Body of pancreas (tissue), 4 donors: Measurements from ENCODE around the gene TEFM. TPM values are rescaled to one million over a fixed set of nuclear protein-coding genes. Genes with fewer than 3 reads are reported as not detected.

ENCODE experiments used
- ATAC-seq: fragments of 150-250 bp; one replicate; pipeline ENCODE4 v1.9.1; 2016
- DNase-seq, 4 donors: peaks; one replicate each; pipeline ENCODE4 v3.0.0-alpha.2; 2019
- H3K27ac ChIP-seq, 4 donors: fragments of 200-600 bp; sonication (generic); 1 replicate in 3 of 4; 2 replicates in 1 of 4; pipeline versions ENCODE4 v1.5.1 to v1.6.1; 2016 to 2019; ENCODE audit warnings: mild to moderate bottlenecking in 1 of 4, mixed read lengths in 1 of 4, moderate library complexity in 1 of 4
- H3K27me3 ChIP-seq, 2 donors: fragments of 200-600 bp; sonication (generic); one replicate each; pipeline ENCODE4 v1.6.0; 2016; ENCODE audit warnings: mild to moderate bottlenecking in 1 of 2
- H3K36me3 ChIP-seq, 2 donors: fragments of 200-600 bp; sonication (generic); replicated peaks in 1 of 2; 2 replicates each; pipeline ENCODE4 v1.5.1; 2016; ENCODE audit warnings: low read depth in 2 of 2; ENCODE audit not compliant: insufficient read depth in 1 of 2
- H3K4me1 ChIP-seq: fragments of 200-600 bp; sonication (generic); one replicate; pipeline ENCODE4 v1.6.0; 2016
- H3K4me3 ChIP-seq, 2 donors: fragments of 200-600 bp; sonication (generic); 1 replicate in 1 of 2; 2 replicates in 1 of 2; pipeline ENCODE4 v1.5.1; 2016 to 2019
- H3K9me3 ChIP-seq, 3 donors: fragments of 200-600 bp; sonication (generic); 1 replicate in 2 of 3; 2 replicates in 1 of 3; pipeline ENCODE4 v1.5.1; 2016
- CTCF ChIP-seq, 7 experiments: fragments of 450-650 bp in 4 of 7; fragments of 200-600 bp in 3 of 7; sonication (generic) in 3 of 7; IDR thresholded peaks; one replicate each; pipeline ENCODE4 v1.5.1; 2016 to 2019; ENCODE audit warnings: antibody characterized with exemption in 7 of 7
- POLR2A ChIP-seq, 3 donors: fragments of 450-650 bp; IDR thresholded peaks; one replicate each; pipeline ENCODE4 v1.6.1; 2016; ENCODE audit warnings: antibody characterized with exemption in 3 of 3, mild to moderate bottlenecking in 2 of 3
- WGBS, 2 donors: methylation state at CpG; one replicate each; pipeline ENCODE4 v1.1.5; 2017; 5-methylcytosine and 5-hydroxymethylcytosine counted together
- intact Hi-C: fragments of 100-400 bp; cut with DNase I; formaldehyde crosslinking; loops from one replicate; pipeline ENCODE4 v1.15.1; 2023
- total RNA-seq, 2 donors: library from RNA; depleted of rRNA; stranded (reverse); fragments of >200 nt; gene quantifications; one replicate each; pipeline ENCODE4 v1.1.0, GENCODE V29; 2016

The TEFM gene
- total RNA-seq, 2 donors from 2014 or later: 6.7 to 9.9 TPM

- Histone ChIP-seq H3K27me3 (no peaks in the 10 kb centered on the region), H3K36me3 (no peaks in the 10 kb centered on the region), H3K4me1 (peaks cover 17% of the 10 kb centered on the region), H3K4me3 (peak within 1 kb of the TSS in 1 of 2 donors; percentile 41), H3K9me3 (no peaks in the 10 kb centered on the region), H3K27ac (peak within 1 kb of the TSS in 1 of 4 donors; percentile 39)
- TF ChIP-seq CTCF (IDR thresholded peaks at IDR 0.05) (peak in 1 of 7 experiments; percentile 17), POLR2A (IDR thresholded peaks at IDR 0.05) (peak in 1 of 3 donors; percentile 25)
- intact Hi-C loops: no loop called here
- DNase-seq: peak; percentile 68 to 82 (median 72)
- ATAC-seq: peak; percentile 91
- WGBS, 2 donors: 2 to 3% methylated on average over 17 to 41 of the region's 60 CpGs
Measured at GRCh38 chr17:30921544-30922196, 15.6 kb upstream of the TEFM start, which contains the start of gene ADAP2. Gene ADAP2, plus strand, starts transcription at chr17:30921945. Its CDS starts 70 bp downstream, at chr17:30922015.

GRCh38 chr17:30920683-30921543, 14.9 kb upstream of the TEFM start:
- Histone ChIP-seq H3K4me1 (peaks cover 22% of the 10 kb centered on the region), H3K27me3 (no peaks in the 10 kb centered on the region), H3K9me3 (no peaks in the 10 kb centered on the region), H3K36me3 (no peaks in the 10 kb centered on the region), H3K4me3 (no peak overlapping the region), H3K27ac (no peak overlapping the region)
- TF ChIP-seq CTCF (IDR thresholded peaks at IDR 0.05) (no peak), POLR2A (IDR thresholded peaks at IDR 0.05) (no peak)
- intact Hi-C loops: no loop called here
- ATAC-seq (no peak), DNase-seq (no peak)
- WGBS, 2 donors: 67% methylated on average over 11 of the region's 11 CpGs

GRCh38 chr17:30920282-30920681, 14.2 kb upstream of the TEFM start:
- 68 to 80% methylated on average over 4 of the region's 4 CpGs for WGBS, 2 donors
- H3K4me3 ChIP-seq: no peak overlapping the region
- H3K36me3 ChIP-seq: no peaks in the 10 kb centered on the region
- H3K9me3 ChIP-seq: no peaks in the 10 kb centered on the region
- ATAC-seq (no peak), DNase-seq (no peak)
- no peak overlapping the region for H3K27ac ChIP-seq
- H3K4me1 ChIP-seq: peaks cover 26% of the 10 kb centered on the region
- TF ChIP-seq CTCF (IDR thresholded peaks at IDR 0.05): no peak
- TF ChIP-seq POLR2A (IDR thresholded peaks at IDR 0.05): no peak
- H3K27me3 ChIP-seq: no peaks in the 10 kb centered on the region
- intact Hi-C loops: no loop called here

- no peak for TF ChIP-seq POLR2A (IDR thresholded peaks at IDR 0.05)
- TF ChIP-seq CTCF (IDR thresholded peaks at IDR 0.05): no peak
- H3K27me3 ChIP-seq: no peaks in the 10 kb centered on the region
- no peak overlapping the region for H3K4me3 ChIP-seq
- ATAC-seq (no peak), DNase-seq (no peak)
- no peaks in the 10 kb centered on the region for H3K9me3 ChIP-seq
- no peak overlapping the region for H3K27ac ChIP-seq
- intact Hi-C loops: no loop called here
- peaks cover 19% of the 10 kb centered on the region for H3K4me1 ChIP-seq
- H3K36me3 ChIP-seq: no peaks in the 10 kb centered on the region
Measured at GRCh38 chr17:30917050-30917449, 11.0 kb upstream of the TEFM start.
